Heart left ventricle (tissue), 16 donors: Measurements from ENCODE around the gene HSBP1L1. TPM values are rescaled to one million over a fixed set of nuclear protein-coding genes. Genes with fewer than 3 reads are reported as not detected.
A peak's percentile ranks its signal among the peaks of the same experiment; 100 is the strongest.

Source experiments
- ATAC-seq, 4 donors: fragments of 200-7000 bp; cut with Tn5 transposase; one replicate each; pipeline ENCODE4 v1.9.1; 2020 to 2022; ENCODE audit warnings: moderate library complexity in 4 of 4, mild to moderate bottlenecking in 3 of 4, moderate number of reproducible peaks in 1 of 4
- DNase-seq, 5 donors: peaks; one replicate each; pipeline ENCODE4 v3.0.0-alpha.2; 2020
- H3K27ac ChIP-seq, 12 donors: fragments of 200-600 bp; sonication (generic) in 4 of 12; one replicate each; pipeline versions ENCODE4 v1.5.0 to v1.8.0; 2016 to 2022; ENCODE audit warnings: mild to moderate bottlenecking in 2 of 12
- H3K27me3 ChIP-seq, 9 donors: fragments of 200-600 bp; sonication (generic) in 2 of 9; one replicate each; pipeline versions ENCODE4 v1.5.1 to v1.8.0; 2016 to 2022; ENCODE audit warnings: mild to moderate bottlenecking in 3 of 9
- H3K36me3 ChIP-seq, 9 donors: fragments of 200-600 bp; sonication (generic) in 2 of 9; one replicate each; pipeline versions ENCODE4 v1.5.0 to v1.8.0; 2018 to 2022; ENCODE audit warnings: mild to moderate bottlenecking in 2 of 9
- H3K4me1 ChIP-seq, 12 donors: fragments of 200-600 bp; sonication (generic) in 4 of 12; one replicate each; pipeline versions ENCODE4 v1.5.0 to v1.8.0; 2016 to 2022; ENCODE audit warnings: mild to moderate bottlenecking in 3 of 12
- H3K4me3 ChIP-seq, 12 donors: fragments of 200-600 bp; sonication (generic) in 4 of 12; one replicate each; pipeline versions ENCODE4 v1.5.0 to v1.8.0; 2017 to 2022; ENCODE audit warnings: mild to moderate bottlenecking in 9 of 12, moderate library complexity in 4 of 12
- H3K9me3 ChIP-seq, 12 donors: fragments of 200-600 bp; sonication (generic) in 4 of 12; one replicate each; pipeline versions ENCODE4 v1.5.0 to v1.8.0; 2016 to 2022; ENCODE audit warnings: mild to moderate bottlenecking in 1 of 12
- POLR2A ChIP-seq, 2 donors: fragments of 450-650 bp; IDR thresholded peaks; one replicate each; pipeline ENCODE4 v1.6.1; 2017; ENCODE audit warnings: antibody characterized with exemption in 2 of 2, mild to moderate bottlenecking in 2 of 2, moderate library complexity in 2 of 2
- WGBS, 4 donors: extraction: QIAGEN DNeasy Blood & Tissue Kit in 2 of 4; methylation state at CpG; one replicate each; pipeline versions ENCODE4 v1.1.5 to v1.1.7; 2013 to 2018; 5-methylcytosine and 5-hydroxymethylcytosine counted together
- intact Hi-C, 10 donors: fragments of 100-400 bp; cut with DNase I; formaldehyde crosslinking; loops; one replicate each; pipeline versions ENCODE4 v1.11.1 to v1.14.2; 2022
- polyA plus RNA-seq, 2 donors: library from polyadenylated mRNA; stranded (reverse); fragments of 200-250 nt; gene quantifications; one replicate each; pipeline ENCODE4 v1.2.3, GENCODE V29; 2013
- total RNA-seq, 9 donors: library from RNA; depleted of rRNA in 2 of 9; stranded (reverse); fragments of >200 nt in 2 of 9; fragmentation: NEBNext Ultra II Directional in 3 of 9; extraction: Animal tissue kit (Norgen Biotek cat#: 25700) in 3 of 9; gene quantifications; one replicate each; pipeline versions ENCODE4 v1.1.0 to v1.2.4, GENCODE V29; 2016 to 2023
- TF ChIP-seq, protein P1 (sequence below), 12 donors: fragments of 200-600 bp; sonication (generic) in 4 of 12; IDR thresholded peaks; one replicate each; pipeline versions ENCODE4 v1.5.0 to v1.8.0; 2018 to 2022; ENCODE audit warnings: antibody characterized with exemption in 12 of 12, mild to moderate bottlenecking in 5 of 12
- donor health status: ischemic (EF 13 %, LVEDD 7.1; RV severe dilation, severe dysfunction).
- donor health status: healthy with polysubstance abuse.
- donor health status: DM: no; HTN: yes; CAD: no.
- donor health status: DM: no; HTN: no; CAD: no.
- donor health status: ischemic (EF 25% LVEDD 6.9; RV normal size, moderate dysfunction).
- donor health status: ischemic (EF 25% LVEDD 5.7; RV mildly dilated, moderate dysfunction).
- donor health status: healthy.
- donor health status: DM: yes; HTN: yes; CAD: no.
- donor health status: ischemic (EF 35%, LVEDD 5.7; RV mildly dilated, moderate dysfunction).
- donor health status: nonischemic (EF 11% LVEDD 7.7; RV severe dilation, severe dysfunction).
- donor health status: DM: yes; HTN: yes; CAD: no.
- donor health status: PGD.
- donor health status: ischemic (EF 29% LVEDD 5.4; RV normal size, mild dysfunction).
- donor health status: nonischemic (EF 23%, LVEDD 6.1; RV moderate dilation, normal function).

HSBP1L1 gene
- total and polyA plus RNA-seq, 11 donors: 3.6 to 27.5 (median 7.1) TPM

- peaks cover 0 to 73% (median 41%) of the 10 kb centered on the region in 12 donors for H3K4me1 ChIP-seq
- H3K27me3 ChIP-seq: no peaks in the 10 kb centered on the region
- no peak overlapping the region for H3K4me3 ChIP-seq
- H3K36me3 ChIP-seq: peaks cover 0 to 58% (median 35%) of the 10 kb centered on the region in 9 donors
- TF ChIP-seq POLR2A (IDR thresholded peaks at IDR 0.05): no peak
- TF ChIP-seq, protein P1, sequence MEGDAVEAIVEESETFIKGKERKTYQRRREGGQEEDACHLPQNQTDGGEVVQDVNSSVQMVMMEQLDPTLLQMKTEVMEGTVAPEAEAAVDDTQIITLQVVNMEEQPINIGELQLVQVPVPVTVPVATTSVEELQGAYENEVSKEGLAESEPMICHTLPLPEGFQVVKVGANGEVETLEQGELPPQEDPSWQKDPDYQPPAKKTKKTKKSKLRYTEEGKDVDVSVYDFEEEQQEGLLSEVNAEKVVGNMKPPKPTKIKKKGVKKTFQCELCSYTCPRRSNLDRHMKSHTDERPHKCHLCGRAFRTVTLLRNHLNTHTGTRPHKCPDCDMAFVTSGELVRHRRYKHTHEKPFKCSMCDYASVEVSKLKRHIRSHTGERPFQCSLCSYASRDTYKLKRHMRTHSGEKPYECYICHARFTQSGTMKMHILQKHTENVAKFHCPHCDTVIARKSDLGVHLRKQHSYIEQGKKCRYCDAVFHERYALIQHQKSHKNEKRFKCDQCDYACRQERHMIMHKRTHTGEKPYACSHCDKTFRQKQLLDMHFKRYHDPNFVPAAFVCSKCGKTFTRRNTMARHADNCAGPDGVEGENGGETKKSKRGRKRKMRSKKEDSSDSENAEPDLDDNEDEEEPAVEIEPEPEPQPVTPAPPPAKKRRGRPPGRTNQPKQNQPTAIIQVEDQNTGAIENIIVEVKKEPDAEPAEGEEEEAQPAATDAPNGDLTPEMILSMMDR (IDR thresholded peaks at IDR 0.05): no peak
- ATAC-seq: no peak
- DNase-seq: peak in 1 of 5 donors; percentile 61
- no peak overlapping the region for H3K27ac ChIP-seq
- 91 to 100% (median 94%) methylated on average over 9 to 20 of the region's 20 CpGs for WGBS, 4 donors
- no peaks in the 10 kb centered on the region for H3K9me3 ChIP-seq
- intact Hi-C loops: loop anchor here in 2 of 10 donors (10.0 kb wide), 2 partner anchors 59 to 549 kb away; partner anchors contain the start of gene NFATC1 (in 1 of the 2)
Observed at GRCh38 chr18:79943608-79944125, 20.8 kb upstream of the HSBP1L1 start.

DNA sequence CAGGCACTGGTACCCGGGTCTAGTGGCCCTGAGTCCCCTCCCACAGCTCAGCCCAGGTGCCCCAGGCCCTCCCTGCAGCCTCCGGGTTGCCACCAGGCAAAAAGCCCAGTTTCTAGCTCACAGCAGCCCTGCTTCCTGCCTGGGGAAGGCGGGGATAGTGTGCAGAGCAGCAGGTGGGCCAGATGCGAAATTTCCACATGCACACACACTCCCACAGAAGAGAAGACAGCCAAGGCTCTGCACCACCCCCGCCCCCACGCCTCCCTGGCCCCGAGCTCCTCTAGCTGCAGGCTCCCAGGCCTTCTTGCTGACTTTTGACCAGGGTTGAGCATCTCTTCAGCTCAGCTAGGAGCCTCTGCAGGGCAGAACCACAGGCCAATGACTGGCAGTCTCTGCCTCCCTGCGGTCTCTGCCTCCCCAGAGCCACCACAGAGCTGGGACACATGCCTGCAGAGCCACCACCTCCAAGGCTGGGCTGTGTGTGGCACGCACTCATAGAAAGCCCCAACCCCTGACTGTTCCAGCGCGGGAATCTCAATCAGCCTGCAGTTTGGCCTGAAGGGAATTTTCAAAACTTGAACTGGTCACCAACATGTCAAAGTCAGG lies 20.2 kb upstream of the HSBP1L1 start:
- intact Hi-C loops: loop anchor here in 2 of 10 donors (10.0 kb wide), 2 partner anchors 59 to 549 kb away; partner anchors contain the start of gene NFATC1 (in 1 of the 2)
- Histone ChIP-seq H3K4me3 (no peak overlapping the region), H3K27ac (no peak overlapping the region), H3K27me3 (no peaks in the 10 kb centered on the region), H3K9me3 (no peaks in the 10 kb centered on the region), H3K4me1 (peaks cover 0 to 78% (median 43%) of the 10 kb centered on the region in 12 donors), H3K36me3 (peaks cover 0 to 57% (median 39%) of the 10 kb centered on the region in 9 donors)
- DNase-seq: no peak
- no peak for TF ChIP-seq POLR2A (IDR thresholded peaks at IDR 0.05)
- TF ChIP-seq, protein P1 (IDR thresholded peaks at IDR 0.05): no peak
- ATAC-seq: peak in 1 of 4 donors; percentile 15
- WGBS, 4 donors: 64 to 78% (median 70%) methylated on average over 6 to 11 of the region's 11 CpGs

DNA sequence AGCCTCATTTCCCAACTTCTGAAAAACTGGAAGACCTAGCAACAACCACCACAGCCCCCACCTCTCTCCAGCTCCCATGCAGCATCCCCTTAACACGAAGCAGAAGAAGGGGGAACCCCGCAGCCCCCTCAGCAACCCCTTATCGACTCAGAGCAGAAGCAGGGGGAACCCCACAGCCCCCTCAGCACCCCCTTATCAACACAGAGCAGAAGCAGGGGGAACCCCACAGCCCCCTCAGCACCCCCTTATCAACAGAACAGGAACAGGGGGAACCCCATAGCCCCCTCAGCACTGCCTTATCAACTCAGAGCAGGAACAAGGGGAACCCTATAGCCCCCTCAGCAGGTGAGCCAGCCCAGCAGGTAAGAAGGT lies 19.7 kb upstream of the HSBP1L1 start:
- intact Hi-C loops: loop anchor here in 2 of 10 donors (10.0 kb wide), 2 partner anchors 60 to 550 kb away; partner anchors contain the start of gene NFATC1 (in 1 of the 2)
- ATAC-seq (no peak), DNase-seq (no peak)
- Histone ChIP-seq H3K36me3 (peaks cover 0 to 55% (median 38%) of the 10 kb centered on the region in 9 donors), H3K4me3 (no peak overlapping the region), H3K27ac (no peak overlapping the region), H3K9me3 (no peaks in the 10 kb centered on the region), H3K4me1 (peaks cover 0 to 83% (median 47%) of the 10 kb centered on the region in 12 donors), H3K27me3 (no peaks in the 10 kb centered on the region)
- TF ChIP-seq, protein P1 (IDR thresholded peaks at IDR 0.05): no peak
- TF ChIP-seq POLR2A (IDR thresholded peaks at IDR 0.05): no peak
- 73 to 90% (median 77%) methylated on average over 3 of the region's 3 CpGs for WGBS, 4 donors
